ENCODE results near the gene TMEM126A. TPM values are rescaled to one million over a fixed set of nuclear protein-coding genes. Genes with fewer than 3 reads are reported as not detected.

TMEM126A gene
- polyA plus RNA-seq, 1 donor from 2014 or later = 115 TPM

DNA sequence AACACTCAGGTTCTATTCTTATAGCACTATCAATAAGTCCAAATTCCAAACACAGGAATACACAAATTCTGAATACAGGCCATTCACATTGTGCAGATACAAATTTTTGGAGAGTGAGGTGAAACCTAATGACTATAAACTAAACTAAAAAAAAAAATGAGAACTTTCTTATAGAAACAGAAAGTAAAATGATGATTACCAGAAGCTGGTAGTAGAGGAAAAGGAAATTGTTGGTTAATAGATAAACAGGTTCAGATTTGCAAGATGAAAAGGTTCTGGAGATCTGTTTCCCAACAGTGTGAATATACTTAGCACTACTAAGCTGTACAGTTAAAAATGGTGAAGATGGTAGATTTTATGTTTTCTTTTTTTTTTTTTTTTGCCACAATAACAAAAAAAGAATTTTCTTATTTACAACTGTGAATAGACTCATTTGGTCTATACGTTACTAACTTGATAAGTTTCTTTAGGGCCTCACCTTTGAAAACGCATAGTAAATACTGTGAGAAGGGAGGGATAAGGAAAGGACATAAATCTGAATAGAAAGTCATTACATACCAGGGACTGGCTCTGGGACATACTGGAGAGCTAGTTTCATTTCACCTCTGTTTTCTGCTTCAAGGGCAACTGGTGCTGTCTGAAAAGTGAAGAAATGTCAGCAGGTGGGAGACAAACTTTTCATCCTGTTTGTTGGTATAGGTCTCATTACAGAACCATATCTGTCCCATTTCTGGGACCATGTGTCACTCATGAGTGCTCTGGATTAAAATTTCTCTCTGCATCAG is 52.4 kb downstream of the TMEM126A start:
- TF ChIP-seq MXI1 (conservative IDR thresholded peaks at IDR 0.05; ENCODE audit: poor library complexity, severe bottlenecking) (no peak), TAF1 (IDR thresholded peaks at IDR 0.05; ENCODE audit: low read depth) (no peak), SMC3 (conservative IDR thresholded peaks at IDR 0.05; ENCODE audit: poor library complexity) (no peak), EZH2 (IDR thresholded peaks at IDR 0.05; ENCODE audit: borderline replicate concordance, insufficient read depth, low read length, poor library complexity, severe bottlenecking) (no peak), RAD21 (conservative IDR thresholded peaks at IDR 0.05) (no peak), EP300 (conservative IDR thresholded peaks at IDR 0.05; ENCODE audit: poor library complexity, severe bottlenecking) (no peak)
- TF ChIP-seq, protein P1, sequence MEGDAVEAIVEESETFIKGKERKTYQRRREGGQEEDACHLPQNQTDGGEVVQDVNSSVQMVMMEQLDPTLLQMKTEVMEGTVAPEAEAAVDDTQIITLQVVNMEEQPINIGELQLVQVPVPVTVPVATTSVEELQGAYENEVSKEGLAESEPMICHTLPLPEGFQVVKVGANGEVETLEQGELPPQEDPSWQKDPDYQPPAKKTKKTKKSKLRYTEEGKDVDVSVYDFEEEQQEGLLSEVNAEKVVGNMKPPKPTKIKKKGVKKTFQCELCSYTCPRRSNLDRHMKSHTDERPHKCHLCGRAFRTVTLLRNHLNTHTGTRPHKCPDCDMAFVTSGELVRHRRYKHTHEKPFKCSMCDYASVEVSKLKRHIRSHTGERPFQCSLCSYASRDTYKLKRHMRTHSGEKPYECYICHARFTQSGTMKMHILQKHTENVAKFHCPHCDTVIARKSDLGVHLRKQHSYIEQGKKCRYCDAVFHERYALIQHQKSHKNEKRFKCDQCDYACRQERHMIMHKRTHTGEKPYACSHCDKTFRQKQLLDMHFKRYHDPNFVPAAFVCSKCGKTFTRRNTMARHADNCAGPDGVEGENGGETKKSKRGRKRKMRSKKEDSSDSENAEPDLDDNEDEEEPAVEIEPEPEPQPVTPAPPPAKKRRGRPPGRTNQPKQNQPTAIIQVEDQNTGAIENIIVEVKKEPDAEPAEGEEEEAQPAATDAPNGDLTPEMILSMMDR (IDR thresholded peaks at IDR 0.05; ENCODE audit: poor library complexity, severe bottlenecking) = no peak
- TF ChIP-seq, protein P2, sequence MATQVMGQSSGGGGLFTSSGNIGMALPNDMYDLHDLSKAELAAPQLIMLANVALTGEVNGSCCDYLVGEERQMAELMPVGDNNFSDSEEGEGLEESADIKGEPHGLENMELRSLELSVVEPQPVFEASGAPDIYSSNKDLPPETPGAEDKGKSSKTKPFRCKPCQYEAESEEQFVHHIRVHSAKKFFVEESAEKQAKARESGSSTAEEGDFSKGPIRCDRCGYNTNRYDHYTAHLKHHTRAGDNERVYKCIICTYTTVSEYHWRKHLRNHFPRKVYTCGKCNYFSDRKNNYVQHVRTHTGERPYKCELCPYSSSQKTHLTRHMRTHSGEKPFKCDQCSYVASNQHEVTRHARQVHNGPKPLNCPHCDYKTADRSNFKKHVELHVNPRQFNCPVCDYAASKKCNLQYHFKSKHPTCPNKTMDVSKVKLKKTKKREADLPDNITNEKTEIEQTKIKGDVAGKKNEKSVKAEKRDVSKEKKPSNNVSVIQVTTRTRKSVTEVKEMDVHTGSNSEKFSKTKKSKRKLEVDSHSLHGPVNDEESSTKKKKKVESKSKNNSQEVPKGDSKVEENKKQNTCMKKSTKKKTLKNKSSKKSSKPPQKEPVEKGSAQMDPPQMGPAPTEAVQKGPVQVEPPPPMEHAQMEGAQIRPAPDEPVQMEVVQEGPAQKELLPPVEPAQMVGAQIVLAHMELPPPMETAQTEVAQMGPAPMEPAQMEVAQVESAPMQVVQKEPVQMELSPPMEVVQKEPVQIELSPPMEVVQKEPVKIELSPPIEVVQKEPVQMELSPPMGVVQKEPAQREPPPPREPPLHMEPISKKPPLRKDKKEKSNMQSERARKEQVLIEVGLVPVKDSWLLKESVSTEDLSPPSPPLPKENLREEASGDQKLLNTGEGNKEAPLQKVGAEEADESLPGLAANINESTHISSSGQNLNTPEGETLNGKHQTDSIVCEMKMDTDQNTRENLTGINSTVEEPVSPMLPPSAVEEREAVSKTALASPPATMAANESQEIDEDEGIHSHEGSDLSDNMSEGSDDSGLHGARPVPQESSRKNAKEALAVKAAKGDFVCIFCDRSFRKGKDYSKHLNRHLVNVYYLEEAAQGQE (IDR thresholded peaks at IDR 0.05; ENCODE audit: borderline replicate concordance) = no peak
- no peak overlapping the region for H3K27ac ChIP-seq (ENCODE audit: low read length)
- no peaks in the 10 kb centered on the region for H3K27me3 ChIP-seq (ENCODE audit: insufficient read depth, low read depth, low read length)
- no peaks in the 10 kb centered on the region for H3K9me3 ChIP-seq (ENCODE audit: low read length)
- H3K36me3 ChIP-seq (ENCODE audit: insufficient read depth, low read length) = no peaks in the 10 kb centered on the region
- H3K4me3 ChIP-seq (ENCODE audit: low read length) = no peak overlapping the region
- H3K79me2 ChIP-seq (replicated peaks; ENCODE audit: insufficient read depth, low read length) = no peaks in the 10 kb centered on the region
- H3F3A ChIP-seq (ENCODE audit: insufficient read depth, low read length, poor library complexity, severe bottlenecking) = no peaks in the 10 kb centered on the region
- no peak overlapping the region for H2AFZ ChIP-seq (ENCODE audit: low read depth, low read length)
- no peaks in the 10 kb centered on the region for H4K20me1 ChIP-seq (ENCODE audit: insufficient read depth)
- H3K9me2 ChIP-seq (ENCODE audit: insufficient read depth, low read length) = no peaks in the 10 kb centered on the region
- no peak overlapping the region for H3K4me2 ChIP-seq (ENCODE audit: low read length)
- no peak overlapping the region for H3K9ac ChIP-seq (ENCODE audit: low read length)

DNA sequence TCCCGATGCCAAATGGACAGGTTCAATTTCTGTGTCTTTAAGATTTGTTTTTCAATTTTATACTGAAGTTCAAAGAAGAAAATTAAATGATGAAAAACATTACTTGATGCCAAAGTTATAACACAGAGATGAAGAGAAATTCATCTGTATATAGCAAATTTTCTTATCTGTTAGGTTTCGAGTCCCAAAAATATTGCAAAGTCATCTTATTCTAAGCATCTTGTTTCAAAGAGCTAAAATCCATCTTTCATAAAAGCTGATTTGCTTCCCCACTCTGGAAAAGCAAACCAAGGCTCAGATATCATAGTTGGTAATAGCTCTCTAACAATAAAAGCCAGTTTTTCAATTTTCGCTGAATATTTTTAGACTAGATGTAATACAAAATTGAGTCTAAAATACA is 57.2 kb downstream of the TMEM126A start:
- Histone ChIP-seq H3K36me3 (ENCODE audit: insufficient read depth, low read length) (no peaks in the 10 kb centered on the region), H3K4me3 (ENCODE audit: low read length) (no peak overlapping the region), H3K9ac (ENCODE audit: low read length) (no peak overlapping the region), H3K9me3 (ENCODE audit: low read length) (no peaks in the 10 kb centered on the region), H3K4me2 (ENCODE audit: low read length) (no peak overlapping the region), H3F3A (ENCODE audit: insufficient read depth, low read length, poor library complexity, severe bottlenecking) (no peaks in the 10 kb centered on the region), H4K20me1 (ENCODE audit: insufficient read depth) (no peaks in the 10 kb centered on the region), H3K79me2 (replicated peaks; ENCODE audit: insufficient read depth, low read length) (no peaks in the 10 kb centered on the region), H2AFZ (ENCODE audit: low read depth, low read length) (no peak overlapping the region), H3K27me3 (ENCODE audit: insufficient read depth, low read depth, low read length) (no peaks in the 10 kb centered on the region), H3K9me2 (ENCODE audit: insufficient read depth, low read length) (no peaks in the 10 kb centered on the region), H3K27ac (ENCODE audit: low read length) (no peak overlapping the region)
- TF ChIP-seq SMC3 (conservative IDR thresholded peaks at IDR 0.05; ENCODE audit: poor library complexity) (no peak), RAD21 (conservative IDR thresholded peaks at IDR 0.05) (no peak), EP300 (conservative IDR thresholded peaks at IDR 0.05; ENCODE audit: poor library complexity, severe bottlenecking) (no peak), EZH2 (IDR thresholded peaks at IDR 0.05; ENCODE audit: borderline replicate concordance, insufficient read depth, low read length, poor library complexity, severe bottlenecking) (no peak), POLR2AphosphoS5 (IDR thresholded peaks at IDR 0.05) (no peak), MXI1 (conservative IDR thresholded peaks at IDR 0.05; ENCODE audit: poor library complexity, severe bottlenecking) (no peak), TAF1 (IDR thresholded peaks at IDR 0.05; ENCODE audit: low read depth) (no peak)
- TF ChIP-seq, protein P1 (IDR thresholded peaks at IDR 0.05; ENCODE audit: poor library complexity, severe bottlenecking) = no peak
- TF ChIP-seq, protein P2 (IDR thresholded peaks at IDR 0.05; ENCODE audit: borderline replicate concordance) = no peak

Measured in neural cell (in vitro differentiated cells).